Measurements from ENCODE around the gene TMEM269. TPM values are rescaled to one million over a fixed set of nuclear protein-coding genes. Genes with fewer than 3 reads are reported as not detected.

Gene TMEM269
- total RNA-seq, 3 donors from 2014 or later = not detected

GRCh38 chr1:42841440-42842147, 56.8 kb downstream of the TMEM269 start:
- DNase-seq (no peak), ATAC-seq (no peak)
- Histone ChIP-seq H3K9me3 (no peaks in the 10 kb centered on the region), H3K4me1 (ENCODE audit: low read depth) (no peaks in the 10 kb centered on the region), H3K4me3 (no peak overlapping the region), H3K36me3 (ENCODE audit: low read depth) (no peaks in the 10 kb centered on the region)
- TF ChIP-seq CTCF (IDR thresholded peaks at IDR 0.05) = no peak
- intact Hi-C loops (cut with DNase I, micrococcal nuclease) = no loop called here

- no peak for TF ChIP-seq CTCF (IDR thresholded peaks at IDR 0.05)
- no peak overlapping the region for H3K4me3 ChIP-seq
- H3K36me3 ChIP-seq (ENCODE audit: low read depth) = no peaks in the 10 kb centered on the region
- intact Hi-C loops (cut with DNase I, micrococcal nuclease) = no loop called here
- H3K9me3 ChIP-seq = no peaks in the 10 kb centered on the region
- H3K4me1 ChIP-seq (ENCODE audit: low read depth) = peaks cover 13% of the 10 kb centered on the region
- DNase-seq = no peak
- no peak for ATAC-seq
These were observed 59.9 kb downstream of the TMEM269 start for GRCh38 chr1:42844592-42845140.

GRCh38 chr1:42845193-42845592, 60.4 kb downstream of the TMEM269 start:
- Histone ChIP-seq H3K36me3 (ENCODE audit: low read depth) (no peaks in the 10 kb centered on the region), H3K9me3 (no peaks in the 10 kb centered on the region), H3K4me3 (no peak overlapping the region), H3K4me1 (ENCODE audit: low read depth) (peaks cover 13% of the 10 kb centered on the region)
- DNase-seq = no peak
- TF ChIP-seq CTCF (IDR thresholded peaks at IDR 0.05) = no peak
- no peak for ATAC-seq
- intact Hi-C loops (cut with DNase I, micrococcal nuclease) = no loop called here

DNA sequence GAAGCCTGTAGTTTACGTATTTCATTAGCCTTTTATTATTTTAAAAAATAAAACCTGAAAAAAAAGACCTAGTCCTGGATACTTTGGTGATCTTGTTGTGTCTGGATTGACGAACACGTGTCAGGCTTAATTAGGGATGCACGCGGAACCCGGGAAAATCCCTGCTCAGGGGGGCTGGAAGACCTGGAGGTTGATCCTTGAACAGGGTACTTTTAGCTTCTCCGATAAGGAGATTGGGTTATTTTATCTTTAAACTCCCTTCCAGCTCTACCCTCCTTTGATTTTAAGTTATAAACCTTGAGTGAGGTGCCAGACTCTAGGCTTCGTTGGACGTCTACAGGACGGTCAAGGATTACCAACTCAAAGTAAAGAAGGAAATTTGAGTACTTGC, 61.1 kb downstream of the TMEM269 start:
- no peaks in the 10 kb centered on the region for H3K36me3 ChIP-seq (ENCODE audit: low read depth)
- intact Hi-C loops (cut with DNase I, micrococcal nuclease) = no loop called here
- H3K4me1 ChIP-seq (ENCODE audit: low read depth) = peaks cover 13% of the 10 kb centered on the region
- peak overlapping the region; percentile 94 for H3K4me3 ChIP-seq
- H3K9me3 ChIP-seq = no peaks in the 10 kb centered on the region
- TF ChIP-seq CTCF (IDR thresholded peaks at IDR 0.05) = no peak
- ATAC-seq = peak; percentile 7
- DNase-seq = no peak

DNA sequence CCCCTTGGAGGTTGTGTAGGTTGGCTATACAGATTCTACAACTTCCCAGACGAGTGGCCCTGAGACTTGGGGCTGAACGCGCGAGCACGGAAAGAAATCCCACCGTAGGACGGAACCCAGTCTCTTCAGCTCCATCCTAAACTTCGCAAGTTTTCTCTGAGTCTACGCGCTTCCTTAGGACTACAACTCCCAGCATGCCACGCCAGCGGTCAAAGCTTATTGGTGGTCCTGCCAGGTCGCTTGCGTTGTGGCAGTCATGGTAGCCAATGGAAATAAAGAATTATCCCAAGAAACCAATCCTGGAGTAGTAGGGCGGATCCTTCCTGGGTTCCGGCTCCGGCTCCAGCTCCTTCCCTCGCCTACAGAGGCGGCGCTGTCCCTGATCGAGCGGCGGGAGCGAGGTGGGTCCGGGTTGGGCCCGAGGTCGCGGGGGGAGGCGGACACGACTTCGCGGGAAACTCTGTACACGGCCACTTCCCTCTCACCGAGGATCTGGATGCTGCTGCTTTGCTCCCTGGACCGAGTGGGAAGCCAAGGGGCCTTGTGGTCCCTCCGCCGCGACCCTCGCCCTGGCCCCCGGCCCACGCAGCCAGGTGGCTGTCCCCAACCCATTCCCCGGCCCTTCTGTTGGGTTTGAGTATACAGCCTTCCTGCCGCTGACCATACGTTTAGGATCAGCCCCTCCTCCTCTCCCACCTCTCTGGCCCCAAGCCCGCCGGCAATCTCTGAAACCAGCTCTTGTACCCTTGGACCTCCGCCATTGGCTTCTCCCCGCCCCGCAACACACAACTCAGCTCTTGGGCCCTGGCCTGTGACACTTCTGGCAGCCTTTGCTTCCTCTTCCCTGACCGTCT, 61.7 kb downstream of the TMEM269 start, which contains the start of gene ZNF691:
TSS of gene ZNF691 (plus strand) at position 357 of the 854 bp plus-strand sequence. CDS start 3,046 bp downstream, outside the sequence.
- Histone ChIP-seq H3K9me3 (no peaks in the 10 kb centered on the region), H3K4me3 (peak within 1 kb of the TSS; percentile 94), H3K36me3 (ENCODE audit: low read depth) (no peaks in the 10 kb centered on the region), H3K4me1 (ENCODE audit: low read depth) (peaks cover 13% of the 10 kb centered on the region)
- DNase-seq (peak; percentile 89 to 95 (median 94)), ATAC-seq (peak; percentile 100)
- TF ChIP-seq CTCF (IDR thresholded peaks at IDR 0.05) = peak; percentile 39
- intact Hi-C loops (cut with DNase I, micrococcal nuclease) = no loop called here
